ENCODE results near the gene KLHL22. TPM values are rescaled to one million over a fixed set of nuclear protein-coding genes. Genes with fewer than 3 reads are reported as not detected.

The KLHL22 gene
- total RNA-seq, 1 experiment from 2014 or later = 20.0 TPM

DNA sequence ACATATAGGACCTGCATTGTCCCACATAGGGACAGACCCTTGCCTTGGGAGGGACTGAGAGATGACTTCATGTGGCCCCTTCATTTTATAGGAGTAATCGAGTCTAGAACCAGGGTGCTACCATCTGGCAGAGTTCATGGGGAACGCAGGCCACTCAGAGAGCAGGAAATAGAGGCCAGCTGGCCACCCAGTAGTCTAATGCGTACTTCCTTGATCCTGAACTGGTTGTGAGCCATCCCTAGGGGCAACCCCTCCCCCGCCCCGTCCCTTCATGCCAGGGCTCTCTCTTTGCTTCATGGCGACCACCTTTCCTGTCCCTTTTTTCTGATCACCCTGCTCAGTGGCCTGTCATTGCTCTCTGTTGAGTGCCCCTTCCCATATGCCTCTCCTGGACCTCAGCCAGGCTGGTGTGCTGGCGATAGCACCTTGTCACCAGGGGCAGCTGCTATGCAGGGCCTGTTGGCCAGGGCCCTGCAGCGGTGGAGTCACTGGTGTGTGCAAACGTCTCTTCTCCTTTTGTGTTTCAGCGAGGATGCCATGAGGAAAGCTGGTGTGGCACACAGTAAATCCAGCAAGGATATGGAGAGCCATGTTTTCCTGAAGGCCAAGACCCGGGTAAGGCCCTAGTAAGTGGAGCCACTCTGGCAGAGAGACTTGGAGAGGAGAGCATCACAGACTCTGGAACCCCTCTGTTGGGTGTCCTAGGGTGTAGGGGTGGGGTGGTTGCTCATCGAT, 41.2 kb upstream of the KLHL22 start:
- Histone ChIP-seq H3K4me3 (no peak overlapping the region), H3K79me2 (ENCODE audit: low read depth) (peaks cover 53% of the 10 kb centered on the region), H2AFZ (no peak overlapping the region), H4K20me1 (ENCODE audit: insufficient read depth) (no peaks in the 10 kb centered on the region; the same call in 1 of the 2 replicates), H3K4me2 (no peak overlapping the region), H3K9me3 (ENCODE audit: insufficient read depth, low read depth) (no peaks in the 10 kb centered on the region), H3K27me3 (ENCODE audit: insufficient read depth, low read depth) (no peaks in the 10 kb centered on the region), H3F3A (ENCODE audit: insufficient read depth, low read depth) (peaks cover 9% of the 10 kb centered on the region), H3K36me3 (ENCODE audit: low read depth) (peaks cover 5% of the 10 kb centered on the region; the same call in 1 of the 2 replicates), H3K27ac (no peak overlapping the region), H3K4me1 (replicated peaks; ENCODE audit: insufficient read depth) (peaks cover 16% of the 10 kb centered on the region), H3K9me2 (ENCODE audit: insufficient read depth) (no peaks in the 10 kb centered on the region)
- intact Hi-C loops (cut with micrococcal nuclease; ENCODE audit: unreplicated experiment) = no loop called here
- TF ChIP-seq, protein P1, sequence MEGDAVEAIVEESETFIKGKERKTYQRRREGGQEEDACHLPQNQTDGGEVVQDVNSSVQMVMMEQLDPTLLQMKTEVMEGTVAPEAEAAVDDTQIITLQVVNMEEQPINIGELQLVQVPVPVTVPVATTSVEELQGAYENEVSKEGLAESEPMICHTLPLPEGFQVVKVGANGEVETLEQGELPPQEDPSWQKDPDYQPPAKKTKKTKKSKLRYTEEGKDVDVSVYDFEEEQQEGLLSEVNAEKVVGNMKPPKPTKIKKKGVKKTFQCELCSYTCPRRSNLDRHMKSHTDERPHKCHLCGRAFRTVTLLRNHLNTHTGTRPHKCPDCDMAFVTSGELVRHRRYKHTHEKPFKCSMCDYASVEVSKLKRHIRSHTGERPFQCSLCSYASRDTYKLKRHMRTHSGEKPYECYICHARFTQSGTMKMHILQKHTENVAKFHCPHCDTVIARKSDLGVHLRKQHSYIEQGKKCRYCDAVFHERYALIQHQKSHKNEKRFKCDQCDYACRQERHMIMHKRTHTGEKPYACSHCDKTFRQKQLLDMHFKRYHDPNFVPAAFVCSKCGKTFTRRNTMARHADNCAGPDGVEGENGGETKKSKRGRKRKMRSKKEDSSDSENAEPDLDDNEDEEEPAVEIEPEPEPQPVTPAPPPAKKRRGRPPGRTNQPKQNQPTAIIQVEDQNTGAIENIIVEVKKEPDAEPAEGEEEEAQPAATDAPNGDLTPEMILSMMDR (conservative IDR thresholded peaks at IDR 0.05) = no peak
- TF ChIP-seq EZH2 (IDR thresholded peaks at IDR 0.05; ENCODE audit: low read depth) = no peak
- BruUV-seq (replicated peaks) = no TSS peak
- no peak for DNase-seq
- ChIA-PET POLR2A (ENCODE audit: unreplicated experiment) (no interaction called here), CTCF (no interaction called here)

DNA sequence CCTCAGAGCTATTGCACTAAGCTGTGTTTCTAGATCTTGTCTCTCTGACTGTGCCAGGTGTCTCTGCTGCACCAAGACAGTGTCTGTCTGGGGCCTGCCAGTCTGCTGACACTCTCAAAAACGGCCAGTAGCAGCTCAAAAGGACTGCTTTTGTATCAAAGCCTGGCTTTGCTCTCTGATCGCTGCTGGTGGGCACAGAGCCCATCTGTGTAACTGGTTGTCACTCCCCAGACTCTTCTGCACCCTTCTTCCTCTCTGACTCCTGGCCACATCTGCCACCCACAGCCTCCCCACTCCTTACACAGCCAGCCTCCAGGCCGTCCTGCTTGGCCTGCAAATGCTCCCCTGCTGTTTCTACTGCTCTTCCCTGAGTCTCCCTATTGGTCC, 38.3 kb upstream of the KLHL22 start:
- ChIA-PET CTCF (no interaction called here), POLR2A (ENCODE audit: unreplicated experiment) (no interaction called here)
- no peak overlapping the region for H3K27ac ChIP-seq
- H3K4me3 ChIP-seq = no peak overlapping the region
- peaks cover 62% of the 10 kb centered on the region for H3K79me2 ChIP-seq (ENCODE audit: low read depth)
- TF ChIP-seq, protein P1 (conservative IDR thresholded peaks at IDR 0.05) = no peak
- no peak for TF ChIP-seq EZH2 (IDR thresholded peaks at IDR 0.05; ENCODE audit: low read depth)
- peaks cover 36% of the 10 kb centered on the region for H3F3A ChIP-seq (ENCODE audit: insufficient read depth, low read depth)
- intact Hi-C loops (cut with micrococcal nuclease; ENCODE audit: unreplicated experiment) = no loop called here
- no peak for DNase-seq
- no peaks in the 10 kb centered on the region for H3K27me3 ChIP-seq (ENCODE audit: insufficient read depth, low read depth)
- no peaks in the 10 kb centered on the region for H3K9me3 ChIP-seq (ENCODE audit: insufficient read depth, low read depth)
- H3K4me2 ChIP-seq = no peak overlapping the region
- H2AFZ ChIP-seq = no peak overlapping the region
- no peaks in the 10 kb centered on the region; the same call in 1 of the 2 replicates for H4K20me1 ChIP-seq (ENCODE audit: insufficient read depth)
- no peaks in the 10 kb centered on the region for H3K36me3 ChIP-seq (ENCODE audit: low read depth)
- no TSS peak for BruUV-seq (replicated peaks)
- H3K4me1 ChIP-seq (replicated peaks; ENCODE audit: insufficient read depth) = peaks cover 43% of the 10 kb centered on the region
- no peaks in the 10 kb centered on the region for H3K9me2 ChIP-seq (ENCODE audit: insufficient read depth)

DNA sequence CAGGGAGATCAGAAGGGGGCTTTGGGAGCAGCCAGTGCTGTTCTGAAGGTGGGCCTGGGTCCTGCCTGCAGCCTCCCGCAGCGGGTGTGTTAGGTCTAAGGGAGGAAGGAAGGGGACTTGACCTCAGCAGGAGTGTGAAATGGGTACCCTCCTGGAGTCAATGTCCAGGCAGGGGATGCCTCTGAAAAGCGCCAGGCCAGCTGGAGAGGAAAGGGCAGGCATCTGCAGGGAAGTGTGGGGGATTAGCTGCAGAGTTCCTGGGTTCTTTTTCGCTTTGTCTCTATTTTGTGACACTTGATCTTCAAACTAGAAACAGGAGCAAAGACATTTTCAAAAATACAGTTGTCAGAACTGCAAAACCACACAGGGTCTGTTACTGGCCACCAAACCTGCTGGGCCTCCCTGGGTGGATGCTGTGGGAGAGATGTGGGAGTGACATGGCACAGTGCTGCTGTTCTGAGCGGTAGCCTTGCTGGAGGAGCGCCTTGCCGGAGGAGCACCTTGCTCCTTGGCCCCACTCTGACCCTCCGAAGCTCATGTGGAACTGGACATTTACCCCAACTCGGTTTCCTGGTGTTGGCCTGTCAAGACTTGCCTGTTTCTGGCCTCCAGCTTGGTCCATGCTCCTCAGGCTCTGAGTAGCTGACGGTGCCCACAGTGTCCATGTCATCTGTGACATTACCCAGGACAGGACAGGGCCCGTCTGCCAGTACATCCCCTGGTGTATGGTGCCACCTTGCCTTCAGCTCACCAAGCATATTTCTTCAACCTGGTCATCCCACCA, 37.7 kb upstream of the KLHL22 start:
- Histone ChIP-seq H3K27me3 (ENCODE audit: insufficient read depth, low read depth) (no peaks in the 10 kb centered on the region), H3K4me3 (no peak overlapping the region), H3K27ac (peak overlapping the region; percentile 97), H3K4me2 (no peak overlapping the region), H3K79me2 (ENCODE audit: low read depth) (peaks cover 68% of the 10 kb centered on the region), H3K36me3 (ENCODE audit: low read depth) (no peaks in the 10 kb centered on the region), H3K9me3 (ENCODE audit: insufficient read depth, low read depth) (no peaks in the 10 kb centered on the region), H3F3A (ENCODE audit: insufficient read depth, low read depth) (peaks cover 39% of the 10 kb centered on the region), H2AFZ (no peak overlapping the region), H3K9me2 (ENCODE audit: insufficient read depth) (no peaks in the 10 kb centered on the region), H3K4me1 (replicated peaks; ENCODE audit: insufficient read depth) (peaks cover 49% of the 10 kb centered on the region), H4K20me1 (ENCODE audit: insufficient read depth) (no peaks in the 10 kb centered on the region; the same call in 1 of the 2 replicates)
- TF ChIP-seq, protein P1 (conservative IDR thresholded peaks at IDR 0.05) = no peak
- no peak for TF ChIP-seq EZH2 (IDR thresholded peaks at IDR 0.05; ENCODE audit: low read depth)
- DNase-seq = no peak
- BruUV-seq (replicated peaks) = no TSS peak
- intact Hi-C loops (cut with micrococcal nuclease; ENCODE audit: unreplicated experiment) = no loop called here
- CTCF ChIA-PET = no interaction called here
- POLR2A ChIA-PET (ENCODE audit: unreplicated experiment) = no interaction called here

Data from PC-9 (cell line).